HEK293 (cell line): Measurements from ENCODE around the gene MAP4K5.

Experiments
- CTCF ChIP-seq: fragments of 450-650 bp; formaldehyde crosslinking; IDR thresholded peaks from 2 replicates; pipeline ENCODE4 v1.5.1; 2016; ENCODE audit warnings: missing biosample characterization, missing genetic modification characterization
- REPIN1 ChIP-seq: fragments of 450-650 bp; formaldehyde crosslinking; IDR thresholded peaks from 2 replicates; pipeline ENCODE4 v1.5.1; 2017; ENCODE audit warnings: missing biosample characterization, missing genetic modification characterization, low read depth
- REST ChIP-seq: fragments of 450-650 bp; formaldehyde crosslinking; IDR thresholded peaks from 2 replicates; pipeline ENCODE4 v1.5.1; 2016; ENCODE audit warnings: missing biosample characterization, missing genetic modification characterization
- ZNF274 ChIP-seq, 2 experiments: fragments of 200-500 bp in 1 of 2; fragments of 450-650 bp in 1 of 2; sonication (Bioruptor generic) in 1 of 2; formaldehyde crosslinking in 1 of 2; IDR thresholded peaks; 2 replicates each; pipeline versions ENCODE4 v1.5.1 to v1.6.1; 2014 to 2016; ENCODE audit warnings: borderline replicate concordance in 1 of 2, inconsistent platforms in 1 of 2, low read length in 1 of 2, missing biosample characterization in 1 of 2, missing genetic modification characterization in 1 of 2
- ZNF311 ChIP-seq: fragments of 450-650 bp; formaldehyde crosslinking; IDR thresholded peaks from 2 replicates; pipeline ENCODE4 v1.5.1; 2017; ENCODE audit warnings: missing biosample characterization, missing genetic modification characterization, borderline replicate concordance
- ZNF521 ChIP-seq: fragments of 450-650 bp; formaldehyde crosslinking; IDR thresholded peaks from 2 replicates; pipeline ENCODE4 v1.5.1; 2017; ENCODE audit warnings: missing biosample characterization, mild to moderate bottlenecking, missing genetic modification characterization
- ZNF626 ChIP-seq: fragments of 450-650 bp; sonication (Bioruptor Pico); formaldehyde crosslinking; IDR thresholded peaks from 2 replicates; pipeline ENCODE4 v1.5.1; 2018; ENCODE audit warnings: missing biosample characterization, missing genetic modification characterization, inconsistent platforms
- ZNF660 ChIP-seq: fragments of 450-650 bp; IDR thresholded peaks from 2 replicates; pipeline ENCODE4 v1.5.1; 2018; ENCODE audit warnings: missing biosample characterization, mild to moderate bottlenecking, missing genetic modification characterization

GRCh38 chr14:50421499-50421898 is 110.9 kb downstream of the MAP4K5 start:
- TF ChIP-seq CTCF (tag by site-specific recombination): no peak
- TF ChIP-seq ZNF660: no peak
- TF ChIP-seq ZNF274 (IDR thresholded peaks at IDR 0.05; ENCODE audit: low read length): no peak
- no peak for TF ChIP-seq ZNF274 (tag by site-specific recombination; IDR thresholded peaks at IDR 0.05; ENCODE audit: borderline replicate concordance)
- no peak for TF ChIP-seq ZNF521
- no peak for TF ChIP-seq ZNF626 (tag by site-specific recombination)
- no peak for TF ChIP-seq ZNF311 (tag by site-specific recombination)
- TF ChIP-seq REPIN1 (tag by site-specific recombination): no peak
- no peak for TF ChIP-seq REST (tag by site-specific recombination)
